HG03469 (cell line): ENCODE data around the gene CTAGE8.
"Not testable (repeated sequence)": the region's sequence is repeated elsewhere in the genome, so short reads cannot be mapped to it uniquely, and the experiment has no call there.

ENCODE experiments used
- ATAC-seq: cut with Tn5 transposase; IDR thresholded peaks from one replicate; pipeline ENCODE4 v1.9.1; 2021; ENCODE audit warnings: mild to moderate bottlenecking, moderate library complexity, moderate number of reproducible peaks; ENCODE audit not compliant: unreplicated experiment

CTAGE8 gene

GRCh38 chr7:144256112-144256511 lies 13.0 kb downstream of the CTAGE8 start:
- no peak for ATAC-seq

DNA sequence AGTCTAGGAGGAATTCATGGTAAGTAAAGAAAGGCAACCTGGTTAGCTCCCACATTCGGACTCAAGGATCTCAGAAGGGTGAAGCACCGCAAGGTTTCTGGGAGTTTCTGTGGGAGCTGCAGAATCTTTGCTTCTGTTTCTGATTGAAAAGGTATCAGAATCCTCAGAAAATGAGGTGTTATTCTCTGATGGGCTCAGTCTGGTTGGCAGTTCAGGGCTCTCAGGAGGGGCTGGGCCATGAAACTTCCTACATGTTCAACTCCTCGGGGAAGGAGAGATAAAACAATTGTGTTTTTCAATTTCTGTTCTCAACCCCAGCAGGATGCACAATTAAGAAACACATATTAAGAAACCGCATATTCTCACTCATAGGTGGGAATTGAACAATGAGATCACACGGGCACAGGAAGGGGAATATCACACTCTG lies 13.6 kb downstream of the CTAGE8 start:
- ATAC-seq, result no peak

GRCh38 chr7:144252307-144252706 lies 16.8 kb downstream of the CTAGE8 start:
- ATAC-seq, result not testable (repeated sequence)

- not testable (repeated sequence) for ATAC-seq
Measured at GRCh38 chr7:144247674-144248330, 21.3 kb downstream of the CTAGE8 start.

GRCh38 chr7:144246967-144247366 lies 22.1 kb downstream of the CTAGE8 start:
- ATAC-seq, result not testable (repeated sequence)

DNA sequence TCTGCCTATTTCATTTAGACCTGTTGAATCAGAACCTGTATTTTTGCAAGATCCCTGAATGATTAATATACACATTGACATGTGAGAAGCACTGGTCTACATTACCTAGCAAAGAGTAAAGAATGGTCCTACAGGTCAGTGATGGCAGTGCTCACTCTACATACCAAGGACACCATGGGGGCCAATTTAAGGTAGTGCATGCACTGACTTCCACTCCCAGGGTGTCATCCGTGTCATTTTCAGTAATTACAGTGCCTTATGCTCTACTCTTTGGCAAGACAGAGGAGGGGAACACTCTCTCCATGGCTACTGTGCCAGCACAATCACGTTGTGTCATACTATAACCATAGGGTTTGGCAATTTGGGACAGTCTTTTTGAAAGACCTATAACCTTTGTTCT lies 23.7 kb downstream of the CTAGE8 start:
- not testable (repeated sequence) for ATAC-seq

DNA sequence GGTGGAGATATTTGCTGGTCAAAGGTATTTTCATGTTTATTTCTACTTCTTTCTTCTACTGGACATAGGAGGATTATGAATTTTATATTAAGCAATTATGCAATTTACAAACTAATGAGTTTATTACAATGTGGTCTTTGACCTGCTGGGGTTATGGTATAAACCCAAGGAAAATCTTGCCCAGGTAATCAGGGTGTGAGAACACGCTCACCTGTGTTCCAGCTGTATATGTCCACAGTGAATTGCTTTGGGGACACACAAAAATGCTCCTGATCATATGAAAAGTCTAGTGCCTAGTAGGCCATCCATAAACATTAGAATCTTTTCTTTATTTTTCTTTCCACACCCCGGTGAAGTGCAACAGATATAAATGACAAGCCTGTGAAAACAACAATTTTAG lies 29.7 kb downstream of the CTAGE8 start, which contains the start of gene OR2A42:
TSS of gene OR2A42 (minus strand) at position 241 of the 400 bp plus-strand sequence. CDS start 6,762 bp downstream, outside the sequence.
- not testable (repeated sequence) for ATAC-seq

DNA sequence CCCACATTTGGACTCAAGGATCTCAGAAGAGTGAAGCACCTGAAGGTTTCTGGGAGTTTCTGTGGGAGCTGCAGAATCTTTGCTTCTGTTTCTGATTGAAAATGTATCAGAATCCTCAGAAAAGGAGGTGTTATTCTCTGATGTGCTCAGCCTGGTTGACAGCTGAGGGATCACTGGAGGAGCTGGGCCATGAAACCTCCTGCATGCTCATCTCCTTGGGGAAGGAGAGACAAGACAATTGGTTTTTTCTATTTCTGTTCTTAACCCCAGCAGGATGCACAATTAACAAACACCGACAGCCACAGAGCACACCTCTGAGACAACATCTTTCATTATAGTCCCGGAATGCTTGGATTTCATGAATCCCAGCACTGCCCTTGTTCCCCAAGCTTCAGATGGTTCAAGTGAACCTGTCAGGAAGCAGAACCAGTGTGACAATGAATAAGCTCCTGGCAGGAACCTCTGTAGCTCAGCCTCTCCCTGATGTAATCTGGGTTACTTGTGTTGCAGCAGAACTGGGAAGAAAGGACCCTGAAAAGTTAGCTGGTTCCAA lies 30.5 kb downstream of the CTAGE8 start:
- ATAC-seq, result not testable (repeated sequence)

- not testable (repeated sequence) for ATAC-seq
Measured at GRCh38 chr7:144233039-144233438, 36.0 kb downstream of the CTAGE8 start.

GRCh38 chr7:144231027-144231426 lies 38.1 kb downstream of the CTAGE8 start:
- not testable (repeated sequence) for ATAC-seq

GRCh38 chr7:144228810-144229209 lies 40.3 kb downstream of the CTAGE8 start:
- not testable (repeated sequence) for ATAC-seq

DNA sequence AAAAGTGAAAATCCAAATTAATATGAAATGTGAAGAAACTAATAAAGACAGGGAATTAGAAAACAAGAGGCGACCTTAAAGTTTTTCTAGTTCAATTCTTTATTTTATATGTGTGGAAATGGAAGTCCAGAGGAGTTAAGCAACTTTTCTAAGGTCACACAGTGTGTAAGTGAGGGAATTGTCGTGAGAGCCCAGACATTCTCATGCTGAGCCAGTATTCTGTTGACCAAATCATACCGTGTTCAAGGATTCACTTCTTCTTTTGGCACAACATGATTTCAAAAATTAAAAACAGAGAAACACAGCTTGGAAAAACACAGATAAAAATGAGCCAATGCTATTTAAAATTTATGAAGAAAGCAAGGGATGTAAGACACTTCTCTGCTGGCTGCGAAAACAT lies 42.2 kb downstream of the CTAGE8 start:
- not testable (repeated sequence) for ATAC-seq

DNA sequence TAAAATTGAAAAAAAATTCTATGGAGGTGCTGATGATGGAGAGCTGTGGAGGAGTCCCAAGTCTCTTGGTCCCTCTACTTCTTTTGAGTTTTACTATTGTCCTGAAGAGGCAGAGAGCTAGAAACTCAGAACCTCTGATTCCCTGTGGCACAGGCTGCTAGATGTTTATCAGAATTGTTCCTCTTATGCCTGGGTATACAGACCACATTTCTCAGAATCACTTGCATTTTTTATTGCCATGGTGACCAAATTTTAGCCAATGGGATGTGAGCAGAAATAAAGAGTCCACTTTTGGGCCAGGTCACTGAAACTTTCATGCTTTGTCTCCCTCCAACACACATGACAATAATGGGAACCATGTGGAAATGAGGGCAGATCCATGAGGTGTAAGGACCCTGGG lies 45.4 kb downstream of the CTAGE8 start:
- ATAC-seq, result not testable (repeated sequence)

GRCh38 chr7:144220531-144220930 lies 48.6 kb downstream of the CTAGE8 start:
- not testable (repeated sequence) for ATAC-seq

DNA sequence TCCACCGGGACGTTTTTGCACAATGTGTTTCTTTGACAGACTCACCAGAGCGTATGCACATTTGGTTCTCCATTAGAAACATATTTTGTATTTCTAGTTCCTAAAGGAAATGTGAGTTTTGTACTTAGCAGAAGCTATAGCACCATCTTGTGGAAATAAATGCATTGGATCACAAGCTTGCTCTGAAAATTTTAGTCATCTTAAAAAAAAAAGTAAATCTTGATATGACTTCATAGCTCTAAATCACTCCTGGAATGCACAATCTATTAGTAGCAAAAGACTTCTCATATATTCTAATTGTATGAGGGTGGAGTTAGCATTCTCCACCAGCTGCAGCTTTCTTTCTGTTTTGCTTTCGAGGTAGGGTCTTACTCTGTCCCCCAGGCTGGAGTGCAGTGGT lies 49.9 kb downstream of the CTAGE8 start:
- not testable (repeated sequence) for ATAC-seq

- ATAC-seq, result not testable (repeated sequence)
Measured at GRCh38 chr7:144218581-144218980, 50.5 kb downstream of the CTAGE8 start.

GRCh38 chr7:144217200-144217599 lies 51.9 kb downstream of the CTAGE8 start:
- ATAC-seq, result not testable (repeated sequence)
